Measurements from ENCODE around the gene NOP16.

DNA sequence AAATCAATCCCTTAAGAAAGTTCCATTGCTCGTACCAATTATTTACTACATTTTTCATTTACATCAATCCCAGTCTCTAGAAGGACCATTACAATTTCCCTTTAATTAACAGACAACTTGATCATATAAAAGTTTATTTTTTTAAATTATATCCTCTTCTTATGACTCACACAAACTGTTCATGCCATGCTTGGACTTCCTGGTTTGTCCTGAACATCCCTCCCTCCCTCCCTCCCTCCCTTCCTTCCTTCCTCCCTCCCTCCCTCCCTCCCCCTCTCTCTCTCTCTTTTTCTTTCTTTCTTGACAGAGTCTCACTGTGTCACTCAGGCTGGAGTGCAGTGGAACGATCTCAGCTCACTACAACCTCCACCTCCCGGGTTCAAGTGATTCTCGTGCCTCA, 39.6 kb upstream of the NOP16 start:
- TF ChIP-seq CTCF (conservative IDR thresholded peaks at IDR 0.05 in 1 of 2, IDR thresholded peaks at IDR 0.05 in 1 of 2; ENCODE audit: extremely low read depth in 1 of 2, insufficient read depth in 1 of 2, low read depth in 1 of 2, low read length in 2 of 2) (no peak), EZH2 (IDR thresholded peaks at IDR 0.05; ENCODE audit: borderline replicate concordance, low read length) (no peak)

Data from mammary epithelial cell (primary cell).